Left renal cortex interstitium (tissue), 4 donors: ENCODE data around the gene APOBEC3A. TPM values are rescaled to one million over a fixed set of nuclear protein-coding genes. Genes with fewer than 3 reads are reported as not detected.
"Not testable (repeated sequence)": the region's sequence is repeated elsewhere in the genome, so short reads cannot be mapped to it uniquely, and the experiment has no call there.

ENCODE experiments used
- DNase-seq, 4 donors: peaks; one replicate each; pipeline ENCODE4 v3.0.0-alpha.2; 2013; ENCODE audit warnings: low read depth in 4 of 4, low spot score in 2 of 4, missing footprints in 1 of 4
- polyA plus RNA-seq, 4 donors: library from polyadenylated mRNA; unstranded; fragments of 120-200 nt; gene quantifications; one replicate each; pipeline ENCODE4 v1.2.1, GENCODE V29; 2013; ENCODE audit not compliant: insufficient read length in 4 of 4

The APOBEC3A gene
- polyA plus RNA-seq, 4 donors, result 0.17 to 0.46 (median 0.42) TPM; not detected in 1

DNA sequence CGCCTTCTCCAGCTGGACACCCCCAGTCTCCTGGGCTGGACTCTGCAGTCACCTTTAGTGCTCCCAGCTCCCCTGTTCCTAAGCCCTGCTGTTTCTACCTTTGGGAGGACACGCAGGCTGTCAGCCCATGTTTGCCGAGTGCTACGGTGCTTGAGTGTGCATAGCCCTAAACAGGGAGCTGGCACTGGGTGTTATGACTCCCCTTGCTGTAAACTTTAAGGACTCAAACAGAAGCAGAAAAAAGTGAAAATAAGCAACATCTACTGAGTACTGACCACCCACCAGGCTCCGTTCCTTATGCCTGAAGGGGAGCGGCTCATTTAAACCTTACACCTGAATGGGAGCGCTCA is 17.4 kb downstream of the APOBEC3A start:
- no peak for DNase-seq

DNA sequence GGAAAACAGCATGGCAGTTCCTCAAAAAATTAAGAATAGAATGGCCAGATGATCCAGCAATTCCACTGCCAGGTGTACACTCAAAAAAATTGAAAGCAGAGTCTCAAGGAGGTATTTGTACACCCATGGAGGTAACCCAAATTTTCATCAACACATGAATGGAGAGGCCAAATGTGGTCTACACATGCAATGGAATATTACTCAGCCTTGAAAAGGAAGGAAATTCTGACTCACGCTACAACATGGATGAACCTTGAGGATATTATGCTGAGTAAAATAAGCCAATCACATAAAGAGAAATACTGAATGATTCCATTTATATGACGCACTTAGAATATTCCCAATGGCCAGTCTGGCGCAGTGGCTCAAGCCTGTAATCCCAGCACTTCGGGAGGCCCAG is 19.9 kb downstream of the APOBEC3A start:
- DNase-seq, result not testable (repeated sequence)

DNA sequence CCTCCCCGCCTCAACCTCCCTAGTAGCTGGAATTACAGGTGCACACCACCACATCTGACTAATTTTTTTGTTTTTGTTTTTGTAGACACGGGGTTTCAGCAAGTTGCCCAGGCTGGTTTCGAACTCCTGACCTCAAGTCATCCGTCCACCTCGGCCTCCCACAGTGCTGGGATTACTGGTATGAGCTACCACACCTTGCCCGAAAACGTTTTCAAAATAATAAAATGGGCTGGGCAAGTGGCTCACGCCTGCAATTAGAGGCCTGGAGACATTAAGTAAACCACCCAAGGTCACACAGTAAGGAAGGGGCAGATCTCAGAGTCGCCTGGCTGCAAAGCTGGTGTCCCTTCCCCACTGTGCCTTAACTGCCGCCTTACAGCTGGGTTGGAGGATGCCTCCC is 23.2 kb downstream of the APOBEC3A start:
- DNase-seq, result not testable (repeated sequence)

DNA sequence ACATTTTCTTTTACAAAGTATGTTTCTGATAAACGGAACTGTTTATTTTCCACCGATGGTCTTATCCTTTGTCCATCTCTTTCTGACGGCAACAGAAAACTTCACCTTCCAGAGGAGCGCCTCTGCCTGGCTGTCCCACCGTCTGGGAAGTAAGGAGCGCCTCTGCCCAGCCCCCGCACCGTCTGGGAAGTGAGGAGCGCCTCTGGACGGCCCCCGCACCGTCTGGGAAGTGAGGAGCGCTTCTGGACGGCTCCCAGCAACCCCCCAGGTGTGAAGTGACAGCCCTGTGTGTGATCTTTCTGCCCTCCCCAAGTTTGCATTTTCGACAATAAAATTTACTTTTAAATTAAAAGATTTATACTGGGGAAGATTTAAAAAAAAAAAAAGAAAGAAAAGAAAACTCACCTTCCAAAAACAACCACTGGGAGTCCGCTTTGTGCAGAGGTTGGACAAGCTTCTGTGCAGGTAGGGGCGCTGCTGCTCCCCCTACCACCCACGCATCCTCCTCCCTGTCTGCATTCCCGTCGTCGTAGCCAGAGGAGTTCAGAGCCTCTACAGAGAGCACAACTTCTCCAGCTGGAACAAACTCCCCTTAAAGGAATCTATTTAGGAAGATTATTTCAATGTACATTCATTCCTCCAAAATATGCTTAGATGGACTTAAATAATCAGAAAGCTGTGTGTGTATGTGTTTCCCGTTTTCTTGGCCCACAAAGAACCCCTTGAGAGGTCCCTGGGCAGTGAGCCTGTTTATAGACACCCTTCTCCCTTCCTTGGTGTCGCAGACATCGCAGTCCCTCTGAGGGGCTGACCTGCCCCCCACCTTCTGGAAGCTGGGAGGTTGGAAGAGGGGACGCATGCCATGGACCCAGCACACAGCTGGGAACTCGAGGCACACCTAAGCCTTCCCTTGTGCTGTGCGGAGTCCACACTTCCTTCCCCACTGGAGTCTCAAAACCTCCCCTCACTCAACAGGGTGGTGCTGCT is 23.9 kb downstream of the APOBEC3A start:
- DNase-seq, result peak in 3 of 4 donors; percentile 34 to 54 (median 45)

DNA sequence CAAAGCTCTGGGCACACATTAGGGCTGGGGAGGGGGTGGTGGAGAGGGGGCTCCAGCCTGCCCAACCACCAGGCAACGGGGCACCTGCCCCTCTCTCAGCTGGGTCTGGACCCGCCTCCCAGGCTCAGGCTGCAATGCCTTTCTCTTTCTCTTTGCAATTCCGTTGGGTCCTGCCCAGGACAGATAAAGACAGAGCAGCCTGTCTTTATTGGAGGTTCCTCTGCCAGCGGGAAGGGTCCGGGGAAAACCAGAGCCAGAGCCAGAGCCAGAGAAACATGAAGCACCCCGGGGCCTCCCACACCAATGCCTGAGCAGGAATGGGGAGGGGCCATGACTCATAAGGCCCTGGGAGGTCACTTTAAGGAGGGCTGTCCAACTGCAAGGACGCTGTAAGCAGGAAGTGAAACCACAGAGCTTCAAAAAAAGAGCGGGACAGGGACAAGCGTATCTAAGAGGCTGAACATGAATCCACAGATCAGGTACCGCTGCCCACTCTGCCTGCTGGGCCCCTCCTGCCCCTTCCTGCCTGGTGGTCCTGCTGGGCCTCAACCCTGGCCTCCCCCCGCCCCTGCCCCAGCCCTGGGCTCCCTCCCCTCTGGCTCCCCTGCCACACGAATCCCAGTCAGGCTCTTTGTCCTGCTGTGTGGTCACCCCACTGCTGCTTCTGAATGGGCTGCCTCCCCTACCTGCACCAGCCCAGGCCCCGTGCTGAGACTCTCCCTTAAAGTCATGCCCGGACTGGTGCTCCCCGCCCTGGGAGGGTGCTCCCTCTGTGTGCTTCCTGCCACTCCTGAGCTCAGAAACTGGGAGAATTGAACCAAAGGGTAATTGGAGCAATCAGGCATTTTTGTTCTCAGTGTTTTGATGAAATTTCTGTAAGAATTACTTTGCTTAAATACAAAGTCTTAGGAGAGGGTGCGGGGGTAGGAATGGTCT is 24.9 kb downstream of the APOBEC3A start, which contains the start of gene APOBEC3B:
APOBEC3B (plus strand) TSS at position 356 of the 936 bp plus-strand sequence; CDS start at position 463, 107 bp downstream.
- DNase-seq, result peak; percentile 48 to 82 (median 69)

DNA sequence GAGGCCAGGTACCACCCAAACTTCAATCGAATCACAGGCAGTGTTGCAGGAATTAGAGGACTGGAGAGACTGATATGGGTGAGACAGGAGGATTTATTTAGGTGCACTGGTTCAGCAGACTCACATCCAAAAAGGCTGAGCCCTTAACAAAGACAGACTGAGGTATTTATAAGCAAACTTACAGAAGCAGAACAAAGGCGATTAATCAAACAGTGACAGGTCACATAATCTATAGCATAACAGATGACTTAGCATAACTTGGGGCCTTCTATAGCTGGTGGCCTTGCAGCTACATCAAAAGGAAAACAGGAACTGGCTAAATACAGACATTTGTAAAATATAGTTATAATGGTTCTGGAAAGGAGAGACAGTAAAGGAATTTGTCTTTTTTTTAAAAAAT is 26.8 kb downstream of the APOBEC3A start:
- no peak for DNase-seq

DNA sequence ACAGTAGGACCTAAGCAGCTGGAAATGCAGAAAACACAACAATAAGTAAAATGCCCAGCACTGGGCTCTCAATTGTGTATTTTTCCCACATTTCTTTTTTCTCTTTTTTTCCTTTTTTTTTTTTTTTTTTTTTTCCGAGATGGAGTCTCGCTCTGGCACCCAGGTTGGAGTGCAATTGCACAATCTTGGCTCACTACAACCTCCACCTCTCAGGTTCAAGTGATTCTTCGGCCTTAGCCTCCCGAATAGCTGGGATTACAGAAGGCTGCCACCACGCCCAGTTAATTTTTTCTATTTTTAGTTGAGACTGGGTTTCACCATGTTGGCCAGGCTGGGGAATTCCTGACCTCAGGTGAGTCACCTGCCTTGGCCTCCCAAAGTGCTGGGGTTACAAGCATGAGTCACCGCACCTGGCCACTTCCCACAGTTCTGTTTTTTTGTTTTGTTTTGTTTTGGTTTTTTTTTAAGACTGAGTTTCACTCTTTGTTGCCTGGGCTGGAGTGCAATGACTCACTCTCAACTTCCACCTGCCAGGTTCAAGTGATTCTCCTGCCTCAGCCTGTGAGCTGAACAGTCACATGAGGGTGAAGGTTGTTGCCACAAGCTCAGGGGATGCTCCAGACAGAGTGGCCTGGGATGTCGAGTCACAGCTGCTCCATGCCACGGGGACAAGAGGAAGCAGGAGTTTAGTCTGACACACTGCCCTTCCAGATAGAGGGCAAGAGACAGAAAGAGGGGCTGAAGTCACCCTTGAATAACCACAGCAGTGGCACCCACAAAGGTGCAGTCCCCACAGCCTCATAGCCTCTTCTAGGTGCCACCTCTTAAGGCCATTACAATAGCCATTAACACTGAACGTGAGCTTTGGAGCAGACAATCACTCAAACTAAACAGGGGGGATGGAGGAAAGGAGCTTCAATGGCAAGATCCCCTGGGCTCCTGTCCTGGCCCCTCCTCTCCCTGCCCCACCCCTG is 27.7 kb downstream of the APOBEC3A start:
- DNase-seq, result not testable (repeated sequence)

DNA sequence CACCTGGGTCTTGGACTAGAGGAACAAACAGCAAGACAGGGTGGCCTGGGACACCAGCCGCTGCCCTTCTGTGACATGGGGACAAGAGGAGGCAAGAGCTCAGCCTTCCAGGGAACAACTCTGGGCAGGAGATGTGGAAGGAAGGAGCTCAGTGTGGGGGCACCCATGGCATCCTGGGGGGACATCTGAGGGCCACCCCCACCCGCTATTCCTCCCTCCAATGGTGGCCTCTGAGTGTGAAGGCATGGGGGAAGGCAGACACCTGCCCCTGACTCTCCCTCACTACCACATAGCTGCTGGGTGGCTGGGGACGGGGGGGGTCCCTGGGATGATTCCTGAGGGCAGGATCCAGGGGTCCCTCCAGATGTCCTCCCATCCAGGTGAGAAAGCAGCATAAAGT is 29.2 kb downstream of the APOBEC3A start:
- DNase-seq, result no peak

DNA sequence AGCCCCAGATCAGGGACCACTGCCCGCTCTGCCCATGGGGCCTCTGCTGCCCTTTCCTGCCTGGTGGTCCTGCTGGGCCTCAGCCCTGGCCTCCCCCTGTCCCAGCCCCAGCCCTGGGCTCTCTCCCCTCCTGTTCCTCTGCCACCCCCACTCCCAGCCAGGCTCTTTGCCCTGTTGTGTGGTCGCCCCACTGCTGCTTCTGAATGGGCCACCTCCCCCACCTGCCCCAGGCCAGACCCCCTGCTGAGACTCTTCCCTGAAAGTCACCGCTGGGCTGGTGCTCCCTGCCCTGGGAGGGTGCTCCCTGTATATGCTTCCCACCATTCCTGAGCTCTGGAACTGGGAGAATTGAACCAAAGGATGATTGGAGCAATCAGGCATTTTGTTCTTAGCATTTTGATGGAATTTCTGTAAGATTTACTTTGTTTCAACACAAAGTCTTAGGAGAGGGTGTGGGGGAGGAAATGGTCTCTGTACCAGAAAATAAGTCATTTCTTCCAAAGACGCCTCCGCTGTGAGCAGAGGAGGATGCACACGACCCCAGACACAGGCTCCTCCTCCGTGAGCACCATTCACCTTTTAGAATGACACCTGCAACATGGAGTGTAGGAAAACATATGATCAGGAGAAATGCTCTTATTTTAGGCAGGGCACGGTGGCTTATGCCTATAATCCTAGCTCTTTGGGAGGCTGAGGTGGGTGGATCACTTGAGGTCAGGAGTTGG is 29.9 kb downstream of the APOBEC3A start:
- DNase-seq, result no peak

DNA sequence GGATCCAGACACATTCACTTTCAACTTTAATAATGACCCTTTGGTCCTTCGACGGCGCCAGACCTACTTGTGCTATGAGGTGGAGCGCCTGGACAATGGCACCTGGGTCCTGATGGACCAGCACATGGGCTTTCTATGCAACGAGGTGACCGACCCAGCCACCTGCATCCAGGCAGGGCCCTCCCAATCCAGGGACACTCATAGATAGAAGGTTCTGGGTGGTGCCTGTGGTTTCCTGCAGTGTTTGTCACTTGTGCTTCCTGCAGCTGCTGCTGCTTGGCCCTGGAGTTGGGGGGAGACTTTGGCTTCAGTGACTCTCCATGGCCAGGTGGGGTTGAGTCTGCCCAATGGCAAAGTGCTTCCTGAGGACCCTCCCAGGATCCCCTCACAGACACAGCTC is 32.1 kb downstream of the APOBEC3A start:
- DNase-seq, result no peak

DNA sequence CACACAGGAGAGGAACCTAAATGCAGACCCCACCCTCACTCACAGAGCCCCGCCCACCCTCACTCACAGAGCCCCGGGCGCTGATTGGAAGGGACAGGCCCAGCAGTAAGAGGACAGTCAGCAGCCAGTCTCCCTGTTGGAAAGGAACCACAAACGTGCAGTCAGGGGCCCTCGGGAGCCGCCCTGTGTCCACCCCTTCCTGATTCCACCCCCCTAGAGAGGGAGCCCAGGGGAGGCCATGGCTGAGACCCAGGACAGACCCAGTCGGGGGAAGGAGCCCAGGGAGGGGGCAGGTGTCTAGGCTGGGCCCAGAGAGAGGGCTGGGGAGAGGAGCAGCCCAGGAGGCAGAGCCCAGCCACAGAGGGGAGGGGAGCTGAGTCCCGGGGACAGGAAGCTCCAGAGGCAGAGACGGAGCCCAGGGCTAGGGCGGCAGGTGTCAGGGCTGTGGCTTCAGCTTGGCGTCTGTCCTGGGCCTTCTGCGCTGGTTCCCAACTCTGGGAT is 35.5 kb downstream of the APOBEC3A start:
- DNase-seq, result not testable (repeated sequence)

DNA sequence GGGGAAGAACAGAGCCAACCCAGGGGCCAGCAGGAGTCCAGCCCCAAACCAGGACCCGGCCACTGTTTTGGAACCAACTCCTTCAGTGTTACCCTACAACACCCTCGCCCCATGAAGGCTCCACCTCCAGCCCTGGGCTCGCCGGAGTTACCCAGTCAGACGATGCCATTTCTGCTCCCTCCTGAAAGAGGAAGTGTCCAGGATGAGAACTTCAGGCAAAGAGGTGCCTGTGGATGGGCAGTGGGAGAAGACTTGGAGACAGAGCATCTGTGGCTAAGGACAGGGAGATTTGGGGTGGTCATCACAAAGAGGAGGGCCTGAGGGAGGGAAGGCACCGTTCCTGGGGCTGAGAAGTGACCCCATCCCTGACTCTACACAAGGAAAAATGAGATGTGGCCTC is 38.7 kb downstream of the APOBEC3A start:
- no peak for DNase-seq

DNA sequence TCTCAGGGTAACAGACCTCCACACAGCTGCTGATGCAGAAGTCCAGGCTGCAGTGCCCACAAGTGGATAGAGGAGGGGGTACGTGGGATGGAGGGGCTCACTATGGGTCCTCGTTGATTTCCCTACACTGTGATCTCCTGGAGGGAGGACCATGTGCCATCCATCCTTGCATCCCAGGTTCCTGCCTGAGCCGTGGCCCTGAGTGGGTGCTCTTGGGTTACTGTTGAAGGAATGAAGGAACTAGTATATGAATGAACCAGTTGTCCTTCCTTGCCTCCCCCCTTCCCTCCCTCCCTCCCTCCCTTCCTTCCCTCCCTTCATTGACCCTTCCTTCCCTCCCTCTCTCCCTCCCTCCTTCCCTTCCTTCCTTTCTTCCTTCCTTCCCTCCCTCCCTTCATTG is 40.1 kb downstream of the APOBEC3A start:
- DNase-seq, result no peak

DNA sequence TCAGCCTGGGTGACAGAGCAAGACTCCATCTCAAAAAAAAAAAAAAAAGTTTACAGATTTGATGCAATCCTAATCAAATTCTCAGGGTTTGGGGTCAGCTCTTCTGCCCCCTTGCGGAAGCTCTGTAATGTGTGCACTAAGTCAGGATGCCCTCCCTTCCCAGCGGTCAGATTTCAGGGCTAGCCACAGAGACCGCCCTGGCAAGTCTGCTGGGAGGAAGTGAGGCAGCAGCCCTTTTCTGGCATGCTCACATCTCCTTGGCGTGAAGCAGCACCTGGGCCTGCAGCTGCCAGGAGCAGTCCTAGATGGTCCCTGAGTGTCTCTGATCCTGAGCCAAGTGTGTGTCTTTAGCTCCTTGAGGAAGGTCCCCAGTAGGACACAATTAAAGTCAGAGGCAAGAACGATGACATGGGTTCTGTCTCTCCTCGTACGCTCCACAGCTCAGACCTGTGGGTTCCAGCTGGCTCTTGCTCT is 45.8 kb downstream of the APOBEC3A start:
- peak in 1 of 4 donors; percentile 77 for DNase-seq

DNA sequence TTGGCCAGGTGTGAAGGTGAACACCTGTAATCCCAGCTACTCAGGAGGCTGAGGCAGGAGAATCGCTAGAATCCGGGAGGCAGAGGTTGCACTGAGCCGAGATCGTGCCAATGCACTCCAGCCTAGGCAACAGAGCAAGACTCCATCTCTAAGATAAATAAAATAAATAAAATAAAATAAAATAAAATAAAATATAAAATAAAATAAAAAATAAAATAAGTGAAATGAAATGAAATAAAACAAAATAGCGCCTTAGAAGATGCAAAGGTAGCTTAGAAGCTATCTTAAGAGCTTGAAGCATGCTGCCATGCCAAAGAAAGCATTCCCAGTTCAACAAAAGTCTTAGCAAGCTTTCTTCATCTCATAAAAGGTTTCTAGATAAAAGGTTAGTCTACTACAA is 49.8 kb downstream of the APOBEC3A start:
- no peak for DNase-seq

DNA sequence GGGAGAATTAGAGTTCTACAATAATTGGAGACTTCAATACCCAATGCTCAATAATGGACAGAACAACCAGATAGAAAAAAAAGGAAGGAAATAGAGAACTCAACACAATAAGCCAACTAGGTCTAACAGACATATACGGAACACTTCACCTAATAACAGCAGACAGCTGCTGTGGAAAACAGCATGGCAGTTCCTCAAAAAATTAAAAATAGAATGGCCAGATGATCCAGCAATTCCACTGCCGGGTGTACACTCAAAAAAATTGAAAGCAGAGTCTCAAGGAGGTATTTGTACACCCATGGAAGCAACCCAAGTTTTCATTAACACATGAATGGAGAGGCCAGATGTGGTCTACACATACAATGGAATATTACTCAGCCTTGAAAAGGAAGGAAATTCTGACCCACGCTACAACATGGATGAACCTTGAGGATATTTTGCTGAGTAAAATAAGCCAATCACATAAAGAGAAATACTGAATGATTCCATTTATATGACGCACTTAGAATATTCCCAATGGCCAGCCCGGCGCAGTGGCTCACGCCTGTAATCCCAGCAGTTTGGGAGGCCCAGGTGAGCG is 51.0 kb downstream of the APOBEC3A start:
- DNase-seq, result not testable (repeated sequence)

DNA sequence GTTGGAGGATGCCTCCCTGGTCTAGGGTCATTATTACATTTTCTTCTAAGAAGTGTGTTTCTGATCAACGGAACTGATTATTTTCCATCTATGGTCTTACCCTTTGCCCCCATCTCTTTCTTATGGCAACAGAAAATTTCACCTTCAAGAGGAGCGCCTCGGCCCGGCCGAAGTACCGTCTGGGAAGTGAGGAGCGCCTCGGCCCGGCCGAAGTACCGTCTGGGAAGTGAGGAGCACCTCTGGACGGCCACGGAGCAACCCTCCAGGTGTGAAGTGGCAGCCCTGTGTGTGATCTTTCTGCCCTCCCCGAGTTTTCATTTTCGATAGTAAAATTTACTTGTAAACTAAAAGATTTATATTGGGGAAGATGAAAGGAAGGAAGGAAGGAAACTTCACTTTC is 53.5 kb downstream of the APOBEC3A start:
- no peak for DNase-seq
